HFFc6 (cell line): Measurements from ENCODE around the gene MCC. TPM values are rescaled to one million over a fixed set of nuclear protein-coding genes. Genes with fewer than 3 reads are reported as not detected.
A peak's percentile ranks its signal among the peaks of the same experiment; 100 is the strongest.

Experiments used
- DNase-seq: peaks from one replicate; pipeline ENCODE4 v3.0.0-alpha.2; 2018
- H3K27ac Mint-ChIP-seq: 2 replicates; pipeline ENCODE4 v1.8.0; 2020; ENCODE audit warnings: mild to moderate bottlenecking, mixed read lengths
- H3K27me3 Mint-ChIP-seq: 2 replicates; pipeline ENCODE4 v1.8.0; 2021; ENCODE audit warnings: mild to moderate bottlenecking, moderate library complexity, mixed read lengths; ENCODE audit not compliant: insufficient read depth
- H3K36me3 Mint-ChIP-seq: 2 replicates; pipeline ENCODE4 v1.8.0; 2021; ENCODE audit warnings: low read depth, mixed read lengths
- H3K4me1 Mint-ChIP-seq: 2 replicates; pipeline ENCODE4 v1.8.0; 2020; ENCODE audit warnings: low read depth, mixed read lengths
- H3K4me3 Mint-ChIP-seq: 2 replicates; pipeline ENCODE4 v1.8.0; 2020; ENCODE audit warnings: mild to moderate bottlenecking, moderate library complexity, mixed read lengths
- H3K9me3 Mint-ChIP-seq: 2 replicates; pipeline ENCODE4 v1.8.0; 2020; ENCODE audit warnings: mild to moderate bottlenecking, mixed read lengths
- CTCF ChIP-seq: fragments of 200-600 bp; sonication (generic); IDR thresholded peaks from 2 replicates; pipeline ENCODE4 v1.5.0; 2021; ENCODE audit warnings: antibody characterized with exemption, mild to moderate bottlenecking
- total RNA-seq, 6 experiments: library from RNA; stranded (reverse); fragmentation: NEBNext Ultra II Directional; extraction: Animal tissue kit (Norgen Biotek cat#: 25700); gene quantifications; 2 replicates in 1 of 6; 3 replicates in 5 of 6; pipeline ENCODE4 v1.2.3, GENCODE V29; 2021

The MCC gene
- total RNA-seq, 6 experiments from 2014 or later: 2.5 to 4.9 (median 3.0) TPM

- Mint-ChIP-seq H3K9me3 (no peaks in the 10 kb centered on the region), H3K27me3 (no peaks in the 10 kb centered on the region)
Measured at GRCh38 chr5:113065626-113066025, 422.6 kb downstream of the MCC start.

GRCh38 chr5:113064806-113065205 is 423.4 kb downstream of the MCC start:
- H3K27ac Mint-ChIP-seq: no peak overlapping the region
- peaks cover 29% of the 10 kb centered on the region for H3K4me1 Mint-ChIP-seq

More at GRCh38 chr5:113065626-113066025, 422.6 kb downstream of the MCC start:
- Mint-ChIP-seq H3K36me3 (no peaks in the 10 kb centered on the region), H3K27ac (no peak overlapping the region), H3K4me1 (peaks cover 29% of the 10 kb centered on the region), H3K4me3 (no peak overlapping the region)
- TF ChIP-seq CTCF: no peak
- no peak for DNase-seq

DNA sequence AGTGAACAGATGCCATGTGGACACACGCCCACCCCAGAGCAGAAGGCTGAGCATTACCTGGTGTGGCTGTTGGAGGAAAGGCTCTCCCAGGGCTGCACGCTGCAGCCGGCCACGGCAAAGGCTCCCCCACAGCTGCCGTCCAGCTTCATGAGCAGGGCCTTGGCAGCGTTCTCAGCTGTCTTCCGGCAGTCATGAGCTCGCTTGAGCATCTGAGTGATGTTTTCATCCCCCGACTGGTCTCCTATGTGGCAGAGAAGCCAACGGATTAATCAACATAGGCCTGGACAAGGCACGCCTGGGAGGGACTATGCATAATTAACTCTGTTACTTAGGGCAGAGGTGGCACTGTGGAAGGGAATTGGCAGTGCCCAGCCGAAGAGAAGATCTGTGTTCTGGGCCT is 424.3 kb downstream of the MCC start:
- TF ChIP-seq CTCF: no peak
- Mint-ChIP-seq H3K27ac (no peak overlapping the region), H3K27me3 (no peaks in the 10 kb centered on the region), H3K4me1 (peaks cover 37% of the 10 kb centered on the region), H3K4me3 (no peak overlapping the region), H3K36me3 (no peaks in the 10 kb centered on the region), H3K9me3 (no peaks in the 10 kb centered on the region)
- no peak for DNase-seq

More at GRCh38 chr5:113064806-113065205, 423.4 kb downstream of the MCC start:
- Mint-ChIP-seq H3K9me3 (no peaks in the 10 kb centered on the region), H3K4me3 (no peak overlapping the region), H3K27me3 (no peaks in the 10 kb centered on the region), H3K36me3 (no peaks in the 10 kb centered on the region)
- no peak for DNase-seq
- no peak for TF ChIP-seq CTCF

GRCh38 chr5:113062869-113063508 is 425.3 kb downstream of the MCC start:
- Mint-ChIP-seq H3K27ac (peak overlapping the region; percentile 75; the same call in 1 of the 2 replicates), H3K36me3 (no peaks in the 10 kb centered on the region), H3K4me1 (peaks cover 31% of the 10 kb centered on the region), H3K4me3 (peak overlapping the region; percentile 65; the same call in 1 of the 2 replicates), H3K27me3 (no peaks in the 10 kb centered on the region), H3K9me3 (no peaks in the 10 kb centered on the region)
- no peak for TF ChIP-seq CTCF
- DNase-seq: no peak

- peak overlapping the region; percentile 75 for H3K27ac Mint-ChIP-seq
- H3K9me3 Mint-ChIP-seq: no peaks in the 10 kb centered on the region
Measured at GRCh38 chr5:113061846-113062780, 426.1 kb downstream of the MCC start.

More at GRCh38 chr5:113061846-113062780, 426.1 kb downstream of the MCC start:
- H3K36me3 Mint-ChIP-seq: no peaks in the 10 kb centered on the region
- H3K4me3 Mint-ChIP-seq: peak overlapping the region; percentile 65
- H3K4me1 Mint-ChIP-seq: peaks cover 31% of the 10 kb centered on the region
- peaks cover 1% of the 10 kb centered on the region; the same call in 1 of the 2 replicates for H3K27me3 Mint-ChIP-seq
- TF ChIP-seq CTCF: no peak
- peak; percentile 65 for DNase-seq
